SK-N-SH (cell line): Measurements from ENCODE around the gene USP28. TPM values are rescaled to one million over a fixed set of nuclear protein-coding genes. Genes with fewer than 3 reads are reported as not detected.

Source experiments
- CTCF ChIA-PET: fragments of 300-600, 350-600 bp; formaldehyde crosslinking; extraction: SDS; loops from one replicate; lab custom pipeline; 2021; lab: Yijun Ruan, JAX
- POLR2A ChIA-PET: fragments of 350-600 bp; sonication (Branson Sonifier 250); formaldehyde crosslinking; extraction: SDS; loops from one replicate; lab custom pipeline; 2020; ENCODE audit warnings: antibody characterized with exemption, inconsistent platforms; lab: Yijun Ruan, JAX
- DNase-seq: peaks from one replicate; pipeline ENCODE4 v3.0.0; 2012
- H2AFZ ChIP-seq: fragments of 200-600 bp; sonication (generic); 2 replicates; pipeline ENCODE4 v1.8.1; 2016; ENCODE audit warnings: antibody characterized with exemption, mild to moderate bottlenecking, low read depth
- H3F3A ChIP-seq: fragments of 200-600 bp; sonication (generic); replicated peaks from 2 replicates; pipeline ENCODE3; 2016; ENCODE audit warnings: antibody characterized with exemption, mild to moderate bottlenecking; ENCODE audit not compliant: insufficient read depth
- H3K27ac ChIP-seq, 2 experiments: fragments of 200-500 bp in 1 of 2; fragments of 200-600 bp in 1 of 2; sonication (Bioruptor generic) in 1 of 2; sonication (generic), shearing (Covaris generic) in 1 of 2; 2 replicates each; pipeline versions ENCODE4 v1.5.1 to v1.6.1; 2014 to 2016; ENCODE audit warnings: low read depth in 2 of 2, inconsistent platforms in 1 of 2, low read length in 1 of 2, mild to moderate bottlenecking in 1 of 2, mixed read lengths in 1 of 2
- H3K27me3 ChIP-seq: fragments of 200-600 bp; sonication (generic), shearing (Covaris generic); 2 replicates; pipeline ENCODE4 v1.6.1; 2016; ENCODE audit warnings: mixed run types; ENCODE audit not compliant: insufficient read depth
- H3K36me3 ChIP-seq, 2 experiments: fragments of 200-500 bp in 1 of 2; fragments of 200-600 bp in 1 of 2; sonication (Bioruptor generic) in 1 of 2; sonication (generic) in 1 of 2; replicated peaks in 1 of 2; 2 replicates each; pipeline versions ENCODE3 to v1.5.1; 2014 to 2016; ENCODE audit warnings: low read length in 1 of 2, mild to moderate bottlenecking in 1 of 2; ENCODE audit not compliant: insufficient read depth in 2 of 2, control insufficient read depth in 1 of 2
- H3K4me1 ChIP-seq, 2 experiments: fragments of 200-500 bp in 1 of 2; fragments of 200-600 bp in 1 of 2; sonication (Bioruptor generic) in 1 of 2; sonication (generic), shearing (Covaris generic) in 1 of 2; 2 replicates each; pipeline versions ENCODE4 v1.5.1 to v1.6.1; 2014 to 2016; ENCODE audit warnings: low read depth in 1 of 2, low read length in 1 of 2, mixed run types in 1 of 2; ENCODE audit not compliant: insufficient read depth in 2 of 2, control insufficient read depth in 1 of 2
- H3K4me2 ChIP-seq: fragments of 200-600 bp; sonication (generic), shearing (Covaris generic); 2 replicates; pipeline ENCODE4 v1.6.1; 2017; ENCODE audit warnings: mixed run types
- H3K4me3 ChIP-seq, 2 experiments: fragments of 200-500 bp in 1 of 2; fragments of 200-600 bp in 1 of 2; sonication (Bioruptor generic) in 1 of 2; sonication (generic), shearing (Covaris generic) in 1 of 2; 2 replicates each; pipeline versions ENCODE4 v1.5.1 to v1.8.1; 2014 to 2016; ENCODE audit warnings: low read depth in 2 of 2, inconsistent platforms in 1 of 2, low read length in 1 of 2, mild to moderate bottlenecking in 1 of 2, mixed read lengths in 1 of 2, moderate library complexity in 1 of 2
- H3K79me2 ChIP-seq: fragments of 200-600 bp; sonication (generic); 2 replicates; pipeline ENCODE4 v1.8.1; 2017; ENCODE audit warnings: mild to moderate bottlenecking; ENCODE audit not compliant: insufficient read depth
- H3K9ac ChIP-seq: fragments of 200-600 bp; sonication (generic); 2 replicates; pipeline ENCODE4 v1.6.1; 2017; ENCODE audit warnings: mixed run types
- H3K9me2 ChIP-seq: fragments of 200-600 bp; sonication (generic); 2 replicates; pipeline ENCODE4 v1.6.1; 2017; ENCODE audit warnings: mixed run types
- H3K9me3 ChIP-seq: fragments of 200-600 bp; sonication (generic); 2 replicates; pipeline ENCODE4 v1.6.1; 2017; ENCODE audit warnings: mixed run types, mild to moderate bottlenecking, moderate library complexity
- H4K20me1 ChIP-seq: fragments of 200-600 bp; sonication (generic); 2 replicates; pipeline ENCODE4 v1.6.1; 2017; ENCODE audit warnings: mild to moderate bottlenecking, mixed run types; ENCODE audit not compliant: insufficient read depth
- CHD2 ChIP-seq: fragments of 150-350 bp; IDR thresholded peaks from 2 replicates; pipeline ENCODE4 v1.6.1; 2018; ENCODE audit warnings: low read length; ENCODE audit not compliant: partially characterized antibody
- FOSL2 ChIP-seq: IDR thresholded peaks from 2 replicates; pipeline ENCODE4 v1.4.0; 2012; ENCODE audit warnings: low read depth, mild to moderate bottlenecking, moderate library complexity, borderline replicate concordance
- FOXJ3 ChIP-seq: sonication (generic); formaldehyde crosslinking; IDR thresholded peaks from 2 replicates; pipeline ENCODE4 v1.5.1; 2020; ENCODE audit warnings: mild to moderate bottlenecking, missing genetic modification reagents
- FOXM1 ChIP-seq: IDR thresholded peaks from 2 replicates; pipeline ENCODE4 v1.4.0; 2012; ENCODE audit warnings: low read depth, mild to moderate bottlenecking
- GABPA ChIP-seq: IDR thresholded peaks from 2 replicates; pipeline ENCODE4 v1.4.0; 2012; ENCODE audit warnings: low read depth, mild to moderate bottlenecking
- MEF2A ChIP-seq: IDR thresholded peaks from 2 replicates; pipeline ENCODE4 v1.4.0; 2012; ENCODE audit warnings: low read depth, borderline replicate concordance
- MXI1 ChIP-seq: IDR thresholded peaks from 2 replicates; pipeline ENCODE4 v1.6.1; 2012; ENCODE audit warnings: mild to moderate bottlenecking, low read depth, low read length, improper control_type of control experiment
- NFIC ChIP-seq: IDR thresholded peaks from 2 replicates; pipeline ENCODE4 v1.4.0; 2012; ENCODE audit warnings: borderline replicate concordance
- RAD21 ChIP-seq: IDR thresholded peaks from 2 replicates; pipeline ENCODE4 v1.6.1; 2012; ENCODE audit warnings: mild to moderate bottlenecking, low read length
- RCOR1 ChIP-seq: fragments of 150-350 bp; IDR thresholded peaks from 2 replicates; pipeline ENCODE4 v1.6.1; 2017; ENCODE audit warnings: antibody characterized with exemption, low read length
- RFX5 ChIP-seq: IDR thresholded peaks from 2 replicates; pipeline ENCODE4 v1.6.1; 2012; ENCODE audit warnings: mild to moderate bottlenecking, improper control_type of control experiment, low read length
- RXRA ChIP-seq: IDR thresholded peaks from 2 replicates; pipeline ENCODE4 v1.4.0; 2012; ENCODE audit warnings: low read depth, mild to moderate bottlenecking, borderline replicate concordance
- SIN3A ChIP-seq: IDR thresholded peaks from 2 replicates; pipeline ENCODE4 v1.6.1; 2012; ENCODE audit warnings: low read depth, mild to moderate bottlenecking, low read length, moderate library complexity, borderline replicate concordance
- SMC3 ChIP-seq: IDR thresholded peaks from 2 replicates; pipeline ENCODE4 v1.6.1; 2012; ENCODE audit warnings: low read depth, low read length, improper control_type of control experiment
- TAF1 ChIP-seq: IDR thresholded peaks from 2 replicates; pipeline ENCODE4 v1.6.1; 2012; ENCODE audit warnings: low read depth, mild to moderate bottlenecking, low read length, moderate library complexity, borderline replicate concordance
- TCF12 ChIP-seq: IDR thresholded peaks from 2 replicates; pipeline ENCODE4 v1.4.0; 2012
- WGBS: methylation state at CpG from one replicate; pipeline ENCODE4 v1.1.6; 2017; ENCODE audit warnings: low lambda C conversion rate; 5-methylcytosine and 5-hydroxymethylcytosine counted together
- polyA plus RNA-seq, 3 experiments: library from polyadenylated mRNA; depleted of rRNA; stranded (reverse); fragments of >200 nt; gene quantifications; 2 replicates each; pipeline ENCODE4 v1.2.3, GENCODE V29; 2012
- TF ChIP-seq, protein P1 (sequence below): IDR thresholded peaks from 2 replicates; pipeline ENCODE4 v1.6.1; 2012; ENCODE audit warnings: mild to moderate bottlenecking, low read depth, low read length, moderate library complexity
- TF ChIP-seq, protein P2 (sequence below): fragments of 200-600 bp; sonication (generic); IDR thresholded peaks from 2 replicates; pipeline ENCODE4 v1.6.1; 2017; ENCODE audit warnings: antibody characterized with exemption, mild to moderate bottlenecking, moderate library complexity
- TF ChIP-seq, protein P3 (sequence below): IDR thresholded peaks from 2 replicates; pipeline ENCODE4 v1.4.0; 2012; ENCODE audit warnings: low read depth
- TF ChIP-seq, protein P4 (sequence below): fragments of 150-350 bp; IDR thresholded peaks from 2 replicates; pipeline ENCODE4 v1.6.1; 2016; ENCODE audit warnings: mild to moderate bottlenecking, low read depth, low read length

The USP28 gene
- polyA plus RNA-seq, 1 of the 3 experiments (the other 2 are of a cell fraction): 20.0 TPM

DNA sequence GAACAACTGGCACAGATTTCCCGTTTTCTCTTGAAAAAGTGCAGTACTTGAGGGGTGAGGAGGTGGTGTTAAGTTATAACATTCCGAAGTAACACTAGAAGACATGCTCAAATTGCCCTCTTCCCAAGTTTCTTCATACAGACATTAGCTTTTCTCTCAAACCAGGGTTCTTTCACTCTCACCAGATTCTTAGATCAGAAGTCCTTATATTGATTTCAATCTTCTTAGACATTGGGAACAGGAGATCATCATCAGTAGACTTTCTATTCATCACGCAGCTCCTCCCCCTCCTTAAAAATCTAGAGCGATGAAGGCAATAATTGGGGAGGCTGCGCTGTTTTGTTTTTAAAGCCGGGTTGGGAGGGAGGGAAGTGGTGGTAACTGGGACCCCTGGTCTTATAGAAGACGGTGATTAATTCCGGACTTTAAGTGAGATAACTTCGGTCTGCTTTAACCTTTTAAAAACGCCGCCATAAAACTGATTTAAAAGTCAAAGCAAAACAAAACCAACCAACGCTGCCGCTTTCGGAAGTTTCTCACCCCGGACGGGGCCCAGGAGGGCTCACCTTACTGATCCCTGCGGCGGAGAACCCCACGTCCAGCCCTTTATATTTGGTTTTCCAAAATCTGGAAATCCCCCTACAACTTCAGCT lies 665 bp downstream of the USP28 start:
- peak overlapping the region; percentile 79 for H3K9ac ChIP-seq
- no peaks in the 10 kb centered on the region for H3K9me3 ChIP-seq
- H2AFZ ChIP-seq: peak overlapping the region; percentile 90
- peak overlapping the region; percentile 67 to 76 for H3K4me3 ChIP-seq
- no peaks in the 10 kb centered on the region for H3K9me2 ChIP-seq
- POLR2A ChIA-PET: interaction anchor here (0.8 to 1.5 kb wide), 2 partner anchors 18 to 533 kb away, joined by 3 to 4 read pairs; no protein-coding TSS in a partner anchor
- no peaks in the 10 kb centered on the region for H3F3A ChIP-seq
- H3K36me3 ChIP-seq: no peaks in the 10 kb centered on the region
- peak overlapping the region; percentile 71 for H3K4me2 ChIP-seq
- H4K20me1 ChIP-seq: no peaks in the 10 kb centered on the region
- CTCF ChIA-PET: interaction anchor here (1.1 to 1.9 kb wide), 4 partner anchors 10 to 144 kb away, joined by 3 to 5 read pairs (median 4); partner anchors contain the start of gene ZW10
- peak overlapping the region; percentile 29 to 52; a peak in 2 of 4 replicates for H3K27ac ChIP-seq
- H3K27me3 ChIP-seq: no peaks in the 10 kb centered on the region
- 0 out of 2 replicates have a peak, but pooled peaks have one; percentile 16 for TF ChIP-seq SIN3A
- TF ChIP-seq MXI1: 0 out of 2 replicates have a peak, but pooled peaks have one; percentile 9
- TF ChIP-seq RFX5: no peak
- peaks cover 8 to 10% of the 10 kb centered on the region in 2 experiments; a peak in 3 of 4 replicates for H3K4me1 ChIP-seq
- 9% methylated on average over 19 of the region's 19 CpGs for whole genome bisulfite sequencing
- DNase-seq: peak; percentile 37
- H3K79me2 ChIP-seq: peaks cover 44% of the 10 kb centered on the region; the same call in 1 of the 2 replicates

DNA sequence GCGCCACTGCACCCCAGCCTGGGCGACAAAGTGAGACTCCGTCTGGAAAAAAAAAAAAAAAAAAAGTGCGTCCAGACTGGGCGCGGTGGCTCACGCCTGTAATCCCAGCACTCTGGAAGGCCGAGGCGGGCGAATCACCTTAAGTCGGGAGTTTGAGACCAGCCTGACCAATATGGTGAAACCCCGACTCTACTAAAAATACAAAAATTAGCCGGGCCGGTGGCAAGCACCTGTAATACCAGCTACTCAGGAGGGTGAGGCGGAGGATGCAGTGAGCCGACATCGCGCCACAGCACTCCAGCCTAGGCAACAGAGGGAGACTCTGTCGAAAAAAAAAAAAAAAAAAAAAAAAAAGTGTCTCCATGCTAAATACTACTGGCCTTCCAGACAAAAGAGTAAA lies 1.3 kb downstream of the USP28 start:
- 93% methylated on average over 19 of the region's 19 CpGs for WGBS
- TF ChIP-seq, protein P1, sequence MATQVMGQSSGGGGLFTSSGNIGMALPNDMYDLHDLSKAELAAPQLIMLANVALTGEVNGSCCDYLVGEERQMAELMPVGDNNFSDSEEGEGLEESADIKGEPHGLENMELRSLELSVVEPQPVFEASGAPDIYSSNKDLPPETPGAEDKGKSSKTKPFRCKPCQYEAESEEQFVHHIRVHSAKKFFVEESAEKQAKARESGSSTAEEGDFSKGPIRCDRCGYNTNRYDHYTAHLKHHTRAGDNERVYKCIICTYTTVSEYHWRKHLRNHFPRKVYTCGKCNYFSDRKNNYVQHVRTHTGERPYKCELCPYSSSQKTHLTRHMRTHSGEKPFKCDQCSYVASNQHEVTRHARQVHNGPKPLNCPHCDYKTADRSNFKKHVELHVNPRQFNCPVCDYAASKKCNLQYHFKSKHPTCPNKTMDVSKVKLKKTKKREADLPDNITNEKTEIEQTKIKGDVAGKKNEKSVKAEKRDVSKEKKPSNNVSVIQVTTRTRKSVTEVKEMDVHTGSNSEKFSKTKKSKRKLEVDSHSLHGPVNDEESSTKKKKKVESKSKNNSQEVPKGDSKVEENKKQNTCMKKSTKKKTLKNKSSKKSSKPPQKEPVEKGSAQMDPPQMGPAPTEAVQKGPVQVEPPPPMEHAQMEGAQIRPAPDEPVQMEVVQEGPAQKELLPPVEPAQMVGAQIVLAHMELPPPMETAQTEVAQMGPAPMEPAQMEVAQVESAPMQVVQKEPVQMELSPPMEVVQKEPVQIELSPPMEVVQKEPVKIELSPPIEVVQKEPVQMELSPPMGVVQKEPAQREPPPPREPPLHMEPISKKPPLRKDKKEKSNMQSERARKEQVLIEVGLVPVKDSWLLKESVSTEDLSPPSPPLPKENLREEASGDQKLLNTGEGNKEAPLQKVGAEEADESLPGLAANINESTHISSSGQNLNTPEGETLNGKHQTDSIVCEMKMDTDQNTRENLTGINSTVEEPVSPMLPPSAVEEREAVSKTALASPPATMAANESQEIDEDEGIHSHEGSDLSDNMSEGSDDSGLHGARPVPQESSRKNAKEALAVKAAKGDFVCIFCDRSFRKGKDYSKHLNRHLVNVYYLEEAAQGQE: no peak
- TF ChIP-seq FOXJ3 (CRISPR knock-in tag) (no peak), RAD21 (no peak), NFIC (no peak), CHD2 (no peak), FOXM1 (no peak), SMC3 (no peak), TCF12 (no peak), RCOR1 (no peak), TAF1 (no peak), SIN3A (no peak), FOSL2 (no peak), MEF2A (no peak), RFX5 (no peak), RXRA (no peak), GABPA (no peak)
- TF ChIP-seq, protein P2, sequence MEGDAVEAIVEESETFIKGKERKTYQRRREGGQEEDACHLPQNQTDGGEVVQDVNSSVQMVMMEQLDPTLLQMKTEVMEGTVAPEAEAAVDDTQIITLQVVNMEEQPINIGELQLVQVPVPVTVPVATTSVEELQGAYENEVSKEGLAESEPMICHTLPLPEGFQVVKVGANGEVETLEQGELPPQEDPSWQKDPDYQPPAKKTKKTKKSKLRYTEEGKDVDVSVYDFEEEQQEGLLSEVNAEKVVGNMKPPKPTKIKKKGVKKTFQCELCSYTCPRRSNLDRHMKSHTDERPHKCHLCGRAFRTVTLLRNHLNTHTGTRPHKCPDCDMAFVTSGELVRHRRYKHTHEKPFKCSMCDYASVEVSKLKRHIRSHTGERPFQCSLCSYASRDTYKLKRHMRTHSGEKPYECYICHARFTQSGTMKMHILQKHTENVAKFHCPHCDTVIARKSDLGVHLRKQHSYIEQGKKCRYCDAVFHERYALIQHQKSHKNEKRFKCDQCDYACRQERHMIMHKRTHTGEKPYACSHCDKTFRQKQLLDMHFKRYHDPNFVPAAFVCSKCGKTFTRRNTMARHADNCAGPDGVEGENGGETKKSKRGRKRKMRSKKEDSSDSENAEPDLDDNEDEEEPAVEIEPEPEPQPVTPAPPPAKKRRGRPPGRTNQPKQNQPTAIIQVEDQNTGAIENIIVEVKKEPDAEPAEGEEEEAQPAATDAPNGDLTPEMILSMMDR: no peak
- TF ChIP-seq, protein P3, sequence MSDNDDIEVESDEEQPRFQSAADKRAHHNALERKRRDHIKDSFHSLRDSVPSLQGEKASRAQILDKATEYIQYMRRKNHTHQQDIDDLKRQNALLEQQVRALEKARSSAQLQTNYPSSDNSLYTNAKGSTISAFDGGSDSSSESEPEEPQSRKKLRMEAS: no peak
- TF ChIP-seq, protein P4, sequence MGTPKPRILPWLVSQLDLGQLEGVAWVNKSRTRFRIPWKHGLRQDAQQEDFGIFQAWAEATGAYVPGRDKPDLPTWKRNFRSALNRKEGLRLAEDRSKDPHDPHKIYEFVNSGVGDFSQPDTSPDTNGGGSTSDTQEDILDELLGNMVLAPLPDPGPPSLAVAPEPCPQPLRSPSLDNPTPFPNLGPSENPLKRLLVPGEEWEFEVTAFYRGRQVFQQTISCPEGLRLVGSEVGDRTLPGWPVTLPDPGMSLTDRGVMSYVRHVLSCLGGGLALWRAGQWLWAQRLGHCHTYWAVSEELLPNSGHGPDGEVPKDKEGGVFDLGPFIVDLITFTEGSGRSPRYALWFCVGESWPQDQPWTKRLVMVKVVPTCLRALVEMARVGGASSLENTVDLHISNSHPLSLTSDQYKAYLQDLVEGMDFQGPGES: no peak

More for the DNA sequence above, 1.3 kb downstream of the USP28 start:
- DNase-seq: no peak
- ChIA-PET CTCF (interaction anchor here (1.1 to 1.9 kb wide), 3 partner anchors 10 to 143 kb away, joined by 3 to 5 read pairs (median 3); no protein-coding TSS in a partner anchor), POLR2A (no interaction called here)
- Histone ChIP-seq H3K4me3 (peak overlapping the region; percentile 67 to 76; a peak in 2 of 4 replicates), H3K79me2 (peaks cover 49% of the 10 kb centered on the region; the same call in 1 of the 2 replicates), H3K4me2 (peak overlapping the region; percentile 71), H3F3A (no peaks in the 10 kb centered on the region), H3K27ac (no peak overlapping the region), H4K20me1 (no peaks in the 10 kb centered on the region), H3K9me3 (no peaks in the 10 kb centered on the region), H2AFZ (no peak overlapping the region; the same call in 1 of the 2 replicates), H3K36me3 (no peaks in the 10 kb centered on the region), H3K9me2 (no peaks in the 10 kb centered on the region), H3K27me3 (no peaks in the 10 kb centered on the region), H3K9ac (no peak overlapping the region), H3K4me1 (peaks cover 8 to 10% of the 10 kb centered on the region in 2 experiments; a peak in 3 of 4 replicates)
